K562 (cell line): ENCODE data around the gene MBOAT7. TPM values are rescaled to one million over a fixed set of nuclear protein-coding genes. Genes with fewer than 3 reads are reported as not detected.
A peak's percentile ranks its signal among the peaks of the same experiment; 100 is the strongest.

Experiments
- CREB1 ChIP-seq, 2 experiments: sonication (generic) in 1 of 2; formaldehyde crosslinking in 1 of 2; IDR thresholded peaks; 2 replicates each; pipeline versions ENCODE4 v1.6.1 to v1.8.0; 2012 to 2022; ENCODE audit warnings: inconsistent platforms in 1 of 2, mild to moderate bottlenecking in 1 of 2, missing genetic modification reagents in 1 of 2, moderate library complexity in 1 of 2
- CXXC5 ChIP-seq: fragments of 250-450 bp; sonication (Bioruptor Pico); IDR thresholded peaks from 2 replicates; pipeline ENCODE4 v1.8.0; 2022; ENCODE audit warnings: inconsistent platforms, mild to moderate bottlenecking, moderate library complexity
- GABPA ChIP-seq: fragments of 200-800 bp; sonication (Bioruptor generic); conservative IDR thresholded peaks from 2 replicates; pipeline ENCODE4 v1.6.1; 2016; ENCODE audit warnings: low read depth, missing genetic modification characterization, missing compliant biosample characterization
- HDGF ChIP-seq: fragments of 450-650 bp; IDR thresholded peaks from 2 replicates; pipeline ENCODE4 v1.6.1; 2016
- LCOR ChIP-seq: sonication (generic); formaldehyde crosslinking; IDR thresholded peaks from 2 replicates; pipeline ENCODE4 v1.8.0; 2022; ENCODE audit warnings: mild to moderate bottlenecking, missing genetic modification reagents
- MEF2A ChIP-seq: IDR thresholded peaks from 2 replicates; pipeline ENCODE4 v1.6.1; 2011; ENCODE audit warnings: low read depth, mild to moderate bottlenecking, low read length, moderate library complexity; ENCODE audit not compliant: control insufficient read depth
- NRF1 ChIP-seq, 2 experiments: fragments of 450-650 bp; IDR thresholded peaks in 1 of 2; conservative IDR thresholded peaks in 1 of 2; 2 replicates each; pipeline ENCODE4 v1.6.1; 2014; ENCODE audit warnings: mild to moderate bottlenecking in 2 of 2
- POLR2B ChIP-seq: fragments of 450-650 bp; IDR thresholded peaks from 2 replicates; pipeline ENCODE4 v1.6.1; 2018; ENCODE audit warnings: low read depth; ENCODE audit not compliant: partially characterized antibody
- RBFOX2 ChIP-seq: fragments of 200-400 bp; formaldehyde crosslinking; IDR thresholded peaks from 2 replicates; pipeline ENCODE4 v1.6.1; 2017; ENCODE audit warnings: low read depth, mild to moderate bottlenecking, low read length, moderate library complexity
- RBM39 ChIP-seq: fragments of 200-400 bp; formaldehyde crosslinking; optimal IDR thresholded peaks from 2 replicates; pipeline ENCODE3; 2018; ENCODE audit warnings: low read depth, low read length
- SMARCA4 ChIP-seq: fragments of 450-650 bp; IDR thresholded peaks from 2 replicates; pipeline ENCODE4 v1.6.1; 2016
- SNIP1 ChIP-seq: fragments of 450-650 bp; IDR thresholded peaks from 2 replicates; pipeline ENCODE4 v1.7.1; 2017; ENCODE audit warnings: low read depth, mild to moderate bottlenecking
- SP1 ChIP-seq: sonication (generic); formaldehyde crosslinking; IDR thresholded peaks from 2 replicates; pipeline ENCODE4 v1.8.1; 2022; ENCODE audit warnings: mild to moderate bottlenecking, missing genetic modification reagents
- SREBF1 ChIP-seq: fragments of 150-350 bp; IDR thresholded peaks from 2 replicates; pipeline ENCODE4 v1.6.1; 2014; ENCODE audit warnings: antibody characterized with exemption, low read depth, low read length, borderline replicate concordance
- SRF ChIP-seq, 2 experiments: fragments of 250-450, 450-650 bp in 1 of 2; sonication (Bioruptor Pico) in 1 of 2; sonication (generic) in 1 of 2; formaldehyde crosslinking; IDR thresholded peaks; 2 replicates each; pipeline versions ENCODE4 v1.5.0 to v1.5.1; 2020 to 2022; ENCODE audit warnings: mild to moderate bottlenecking in 1 of 2, missing genetic modification reagents in 1 of 2
- polyA plus RNA-seq, 8 experiments: library from polyadenylated mRNA; depleted of rRNA in 4 of 8; stranded (reverse) in 5 of 8; unstranded in 3 of 8; fragments of >200 nt; fragmentation: Nextera tagmentation in 2 of 8; fragmentation: Illumina TruSeq in 1 of 8; extraction: Ambion mirVana in 2 of 8; extraction: Trizol in 1 of 8; gene quantifications; 2 replicates each; pipeline versions ENCODE4 v1.2.1 to v1.2.3, GENCODE V29; 2011 to 2014; ENCODE audit warnings: inconsistent platforms in 1 of 8, missing spikeins in 1 of 8
- total RNA-seq, 7 experiments: library from RNA; depleted of rRNA in 6 of 7; stranded (reverse); fragments of >200 nt in 6 of 7; fragmentation: Illumina TruSeq in 2 of 7; extraction: Trizol in 2 of 7; gene quantifications; 2 replicates each; pipeline versions ENCODE4 v1.2.1 to v1.2.3, GENCODE V29; 2011 to 2021; ENCODE audit warnings: low replicate concordance in 1 of 7
- TF ChIP-seq, protein P1 (sequence below): sonication (generic); formaldehyde crosslinking; IDR thresholded peaks from 2 replicates; pipeline ENCODE4 v1.8.1; 2022; ENCODE audit warnings: missing genetic modification reagents
- TF ChIP-seq, protein P2 (sequence below), 2 experiments: IDR thresholded peaks; 2 replicates each; pipeline ENCODE4 v1.6.1; 2011; ENCODE audit warnings: borderline replicate concordance in 1 of 2, control low read depth in 1 of 2, low read depth in 1 of 2, low read length in 1 of 2, mild to moderate bottlenecking in 1 of 2, mixed read lengths in 1 of 2, moderate library complexity in 1 of 2; ENCODE audit not compliant: insufficient read depth in 1 of 2, insufficient read length in 1 of 2, poor library complexity in 1 of 2, severe bottlenecking in 1 of 2; ENCODE audit errors: extremely low read depth in 1 of 2
- TF ChIP-seq, protein P3 (sequence below): sonication (generic); formaldehyde crosslinking; IDR thresholded peaks from 2 replicates; pipeline ENCODE4 v1.8.1; 2023; ENCODE audit warnings: mild to moderate bottlenecking, missing genetic modification reagents

The MBOAT7 gene
- total and polyA plus RNA-seq, 9 of the 15 experiments (the other 6 are each of a cell fraction or from before 2014, with no cell fraction given): 1.4 to 153 (median 56.1) TPM

DNA sequence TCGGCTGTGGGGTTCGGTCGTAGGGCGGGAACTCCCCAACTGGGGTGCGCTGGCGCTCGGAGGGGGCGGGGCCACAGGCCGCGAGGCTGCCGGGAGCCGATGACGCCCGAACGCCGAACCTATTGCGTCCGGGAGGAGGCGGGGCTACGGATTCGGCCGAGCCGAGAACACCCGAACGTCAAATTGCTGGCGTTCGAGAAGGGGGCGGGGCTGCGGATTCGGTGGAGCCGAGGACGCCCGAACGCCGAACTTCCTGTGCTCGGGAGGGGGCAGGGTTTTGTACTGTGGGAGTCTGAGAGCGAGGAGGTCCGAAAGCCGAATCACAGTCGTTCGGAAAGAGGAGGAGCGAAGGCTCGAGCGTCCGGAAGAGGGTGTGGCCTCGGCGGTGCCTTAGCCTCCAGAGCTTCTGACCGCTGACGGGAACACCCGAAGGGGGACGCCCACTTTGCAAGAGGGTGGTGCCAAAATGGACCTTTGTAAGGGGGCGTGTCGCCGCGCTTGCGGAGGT lies 1.2 kb upstream of the MBOAT7 start (continued):
- TF ChIP-seq, protein P1, sequence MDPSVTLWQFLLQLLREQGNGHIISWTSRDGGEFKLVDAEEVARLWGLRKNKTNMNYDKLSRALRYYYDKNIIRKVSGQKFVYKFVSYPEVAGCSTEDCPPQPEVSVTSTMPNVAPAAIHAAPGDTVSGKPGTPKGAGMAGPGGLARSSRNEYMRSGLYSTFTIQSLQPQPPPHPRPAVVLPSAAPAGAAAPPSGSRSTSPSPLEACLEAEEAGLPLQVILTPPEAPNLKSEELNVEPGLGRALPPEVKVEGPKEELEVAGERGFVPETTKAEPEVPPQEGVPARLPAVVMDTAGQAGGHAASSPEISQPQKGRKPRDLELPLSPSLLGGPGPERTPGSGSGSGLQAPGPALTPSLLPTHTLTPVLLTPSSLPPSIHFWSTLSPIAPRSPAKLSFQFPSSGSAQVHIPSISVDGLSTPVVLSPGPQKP (CRISPR knock-in tag): no peak
- TF ChIP-seq SMARCA4: no peak
- peak; percentile 81 for TF ChIP-seq CREB1 (IDR thresholded peaks at IDR 0.05)
- peak; percentile 69 for TF ChIP-seq CREB1 (CRISPR knock-in tag; IDR thresholded peaks at IDR 0.05)
- peak; percentile 57 for TF ChIP-seq GABPA (tag)
- peak; percentile 61 for TF ChIP-seq RBFOX2
- TF ChIP-seq MEF2A: no peak
- TF ChIP-seq, protein P2, sequence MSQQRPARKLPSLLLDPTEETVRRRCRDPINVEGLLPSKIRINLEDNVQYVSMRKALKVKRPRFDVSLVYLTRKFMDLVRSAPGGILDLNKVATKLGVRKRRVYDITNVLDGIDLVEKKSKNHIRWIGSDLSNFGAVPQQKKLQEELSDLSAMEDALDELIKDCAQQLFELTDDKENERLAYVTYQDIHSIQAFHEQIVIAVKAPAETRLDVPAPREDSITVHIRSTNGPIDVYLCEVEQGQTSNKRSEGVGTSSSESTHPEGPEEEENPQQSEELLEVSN (IDR thresholded peaks at IDR 0.05; ENCODE audit: borderline replicate concordance in 1 of 2, extremely low read depth in 1 of 2, insufficient read depth in 1 of 2, insufficient read length in 1 of 2, low read depth in 1 of 2, low read length in 1 of 2, poor library complexity in 1 of 2, severe bottlenecking in 1 of 2): peak; percentile 4 to 72
- TF ChIP-seq SP1 (CRISPR knock-in tag): peak; percentile 88
- TF ChIP-seq LCOR: peak; percentile 24; the same call in 1 of the 2 replicates
- peak in 1 of 2 experiments; percentile 63; a peak in 2 of 4 replicates for TF ChIP-seq SRF (CRISPR knock-in tag; IDR thresholded peaks at IDR 0.05)
- TF ChIP-seq, protein P3, sequence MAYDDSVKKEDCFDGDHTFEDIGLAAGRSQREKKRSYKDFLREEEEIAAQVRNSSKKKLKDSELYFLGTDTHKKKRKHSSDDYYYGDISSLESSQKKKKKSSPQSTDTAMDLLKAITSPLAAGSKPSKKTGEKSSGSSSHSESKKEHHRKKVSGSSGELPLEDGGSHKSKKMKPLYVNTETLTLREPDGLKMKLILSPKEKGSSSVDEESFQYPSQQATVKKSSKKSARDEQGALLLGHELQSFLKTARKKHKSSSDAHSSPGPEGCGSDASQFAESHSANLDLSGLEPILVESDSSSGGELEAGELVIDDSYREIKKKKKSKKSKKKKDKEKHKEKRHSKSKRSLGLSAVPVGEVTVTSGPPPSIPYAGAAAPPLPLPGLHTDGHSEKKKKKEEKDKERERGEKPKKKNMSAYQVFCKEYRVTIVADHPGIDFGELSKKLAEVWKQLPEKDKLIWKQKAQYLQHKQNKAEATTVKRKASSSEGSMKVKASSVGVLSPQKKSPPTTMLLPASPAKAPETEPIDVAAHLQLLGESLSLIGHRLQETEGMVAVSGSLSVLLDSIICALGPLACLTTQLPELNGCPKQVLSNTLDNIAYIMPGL (CRISPR knock-in tag): no peak; the same call in 1 of the 2 replicates
- TF ChIP-seq RBM39: no peak
- TF ChIP-seq SREBF1: no peak
- 0 out of 2 replicates have a peak, but pooled peaks have one; percentile 19 for TF ChIP-seq HDGF
- no peak for TF ChIP-seq POLR2B
- peak; percentile 22; the same call in 1 of the 2 replicates for TF ChIP-seq CXXC5 (CRISPR knock-in tag)
- TF ChIP-seq NRF1 (conservative IDR thresholded peaks at IDR 0.05 in 1 of 2, IDR thresholded peaks at IDR 0.05 in 1 of 2): peak in 1 of 2 experiments; percentile 84
- no peak for TF ChIP-seq SNIP1
